Gastroesophageal sphincter (tissue), 3 donors: ENCODE measurements around the gene LSM4.

Experiments
- CTCF ChIP-seq, 4 experiments: fragments of 200-600 bp in 2 of 4; fragments of 450-650 bp in 2 of 4; sonication (generic) in 1 of 4; IDR thresholded peaks; one replicate each; pipeline ENCODE4 v1.5.1; 2017 to 2019; ENCODE audit warnings: antibody characterized with exemption in 4 of 4, mild to moderate bottlenecking in 2 of 4, moderate library complexity in 2 of 4
- EP300 ChIP-seq: sonication (generic); formaldehyde crosslinking; IDR thresholded peaks from one replicate; pipeline ENCODE4 v1.6.1; 2017; ENCODE audit warnings: antibody characterized with exemption, mild to moderate bottlenecking

DNA sequence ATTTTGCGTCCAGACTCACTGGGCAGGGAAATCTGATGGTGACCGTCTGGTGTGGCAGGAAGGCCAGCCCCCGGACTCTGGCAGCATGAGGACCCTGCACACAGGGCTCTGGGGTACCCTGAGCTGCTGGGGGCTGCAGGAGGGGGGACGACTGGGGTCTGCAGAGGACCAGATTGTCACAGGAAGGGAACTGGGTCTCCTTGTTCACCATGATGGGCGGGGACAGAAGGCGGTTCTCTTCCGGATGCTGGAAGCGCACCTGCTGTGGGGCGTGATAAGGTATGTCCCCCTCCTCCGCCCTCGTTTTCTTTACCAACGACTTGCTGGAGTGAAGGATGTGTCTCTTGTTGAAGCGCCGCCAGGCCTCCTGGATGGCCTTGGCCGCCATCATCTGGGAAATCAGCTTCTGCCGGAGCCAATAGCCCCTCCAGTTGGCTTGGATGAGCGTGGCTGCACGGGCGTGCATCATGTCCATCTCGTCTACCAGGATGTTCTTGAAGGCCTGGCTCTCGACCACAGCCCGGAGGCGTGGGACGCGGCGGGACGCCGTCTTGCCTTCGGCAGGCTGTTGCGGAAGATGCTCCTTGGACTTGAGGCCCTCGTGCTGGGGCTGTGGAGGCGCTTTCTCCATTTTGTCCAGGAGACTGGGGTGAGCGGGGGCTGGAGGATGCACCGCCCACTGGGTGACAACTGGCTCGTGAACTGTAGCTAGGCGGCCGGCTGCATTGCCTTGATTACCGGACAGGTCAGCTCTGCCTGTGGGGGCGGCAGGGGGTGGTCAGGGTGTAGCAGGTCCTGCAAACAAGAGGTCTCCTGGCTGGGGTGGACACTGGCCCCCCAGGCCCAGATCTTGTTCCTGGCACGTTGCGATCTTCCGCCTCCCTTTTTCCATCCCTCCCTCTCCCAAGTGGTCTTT, 55.8 kb downstream of the LSM4 start:
- TF ChIP-seq EP300 (no peak), CTCF (IDR thresholded peaks at IDR 0.05) (no peak)
